KMS-11 (cell line): ENCODE results near the gene TKT.
"Not testable (repeated sequence)": the region's sequence is repeated elsewhere in the genome, so short reads cannot be mapped to it uniquely, and the experiment has no call there.

ENCODE experiments used
- H2AFZ ChIP-seq: fragments of 200-600 bp; sonication (generic); 2 replicates; pipeline ENCODE4 v1.6.1; 2016; ENCODE audit warnings: antibody characterized with exemption, mixed run types, low read depth
- H3K27ac ChIP-seq: fragments of 200-600 bp; sonication (generic); 2 replicates; pipeline ENCODE4 v1.6.1; 2016; ENCODE audit warnings: mild to moderate bottlenecking, mixed run types
- H3K27me3 ChIP-seq: fragments of 200-600 bp; sonication (generic); 2 replicates; pipeline ENCODE4 v1.6.1; 2017; ENCODE audit warnings: mild to moderate bottlenecking, low read depth, mixed run types, moderate library complexity; ENCODE audit not compliant: insufficient read depth
- H3K36me3 ChIP-seq: fragments of 200-600 bp; sonication (generic); 2 replicates; pipeline ENCODE4 v1.6.1; 2017; ENCODE audit warnings: mild to moderate bottlenecking, mixed run types; ENCODE audit not compliant: insufficient read depth
- H3K4me1 ChIP-seq: fragments of 200-600 bp; sonication (generic); 2 replicates; pipeline ENCODE4 v1.6.1; 2016; ENCODE audit warnings: mild to moderate bottlenecking, low read depth, mixed run types; ENCODE audit not compliant: poor library complexity, severe bottlenecking
- H3K4me2 ChIP-seq: fragments of 200-600 bp; sonication (generic); 2 replicates; pipeline ENCODE4 v1.7.0; 2016; ENCODE audit warnings: mild to moderate bottlenecking, mixed run types
- H3K4me3 ChIP-seq: fragments of 200-600 bp; sonication (generic); IDR thresholded peaks from 2 replicates; pipeline ENCODE4 v1.6.1; 2017; ENCODE audit warnings: low read depth, low read length, mixed read lengths; ENCODE audit not compliant: insufficient read depth
- H3K79me2 ChIP-seq: fragments of 200-600 bp; sonication (generic); 2 replicates; pipeline ENCODE4 v1.6.1; 2016; ENCODE audit warnings: low read depth, mixed run types; ENCODE audit not compliant: insufficient read depth
- H3K9ac ChIP-seq: fragments of 200-600 bp; sonication (generic); 2 replicates; pipeline ENCODE4 v1.6.1; 2016; ENCODE audit warnings: mild to moderate bottlenecking, mixed run types
- H4K20me1 ChIP-seq: fragments of 200-600 bp; sonication (generic); 2 replicates; pipeline ENCODE4 v1.6.1; 2016; ENCODE audit warnings: mild to moderate bottlenecking, mixed run types; ENCODE audit not compliant: insufficient read depth
- TF ChIP-seq, protein P1 (sequence below): fragments of 200-600 bp; sonication (generic); conservative IDR thresholded peaks from 2 replicates; pipeline ENCODE4 v1.6.1; 2017; ENCODE audit warnings: low read depth, mild to moderate bottlenecking, antibody characterized with exemption, low read length, moderate library complexity, mixed read lengths

Gene TKT

DNA sequence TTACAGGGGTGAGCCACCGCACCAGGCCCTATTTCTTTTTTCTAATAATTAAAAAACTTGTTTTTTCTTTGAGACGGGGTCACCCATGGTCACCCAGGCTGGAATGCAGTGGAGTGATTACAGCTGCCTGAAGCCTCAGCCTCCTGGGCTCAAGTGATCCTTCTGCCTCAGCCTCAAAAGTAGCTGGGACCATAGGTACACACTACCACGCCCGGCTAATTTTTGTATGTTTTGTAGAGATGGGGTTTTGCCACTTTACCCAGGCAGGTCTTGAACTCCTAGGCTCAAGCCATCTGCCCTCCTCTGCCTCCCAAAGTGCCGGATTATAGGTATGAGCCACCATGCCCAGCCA, 858 bp upstream of the TKT start:
- no peak overlapping the region for H3K27ac ChIP-seq
- peaks cover 16% of the 10 kb centered on the region for H4K20me1 ChIP-seq
- TF ChIP-seq, protein P1, sequence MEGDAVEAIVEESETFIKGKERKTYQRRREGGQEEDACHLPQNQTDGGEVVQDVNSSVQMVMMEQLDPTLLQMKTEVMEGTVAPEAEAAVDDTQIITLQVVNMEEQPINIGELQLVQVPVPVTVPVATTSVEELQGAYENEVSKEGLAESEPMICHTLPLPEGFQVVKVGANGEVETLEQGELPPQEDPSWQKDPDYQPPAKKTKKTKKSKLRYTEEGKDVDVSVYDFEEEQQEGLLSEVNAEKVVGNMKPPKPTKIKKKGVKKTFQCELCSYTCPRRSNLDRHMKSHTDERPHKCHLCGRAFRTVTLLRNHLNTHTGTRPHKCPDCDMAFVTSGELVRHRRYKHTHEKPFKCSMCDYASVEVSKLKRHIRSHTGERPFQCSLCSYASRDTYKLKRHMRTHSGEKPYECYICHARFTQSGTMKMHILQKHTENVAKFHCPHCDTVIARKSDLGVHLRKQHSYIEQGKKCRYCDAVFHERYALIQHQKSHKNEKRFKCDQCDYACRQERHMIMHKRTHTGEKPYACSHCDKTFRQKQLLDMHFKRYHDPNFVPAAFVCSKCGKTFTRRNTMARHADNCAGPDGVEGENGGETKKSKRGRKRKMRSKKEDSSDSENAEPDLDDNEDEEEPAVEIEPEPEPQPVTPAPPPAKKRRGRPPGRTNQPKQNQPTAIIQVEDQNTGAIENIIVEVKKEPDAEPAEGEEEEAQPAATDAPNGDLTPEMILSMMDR: no peak
- H3K4me2 ChIP-seq: no peak overlapping the region
- H3K4me3 ChIP-seq: no peak overlapping the region
- no peaks in the 10 kb centered on the region for H3K36me3 ChIP-seq
- no peaks in the 10 kb centered on the region for H3K27me3 ChIP-seq
- H3K4me1 ChIP-seq: peaks cover 32% of the 10 kb centered on the region
- H3K79me2 ChIP-seq: peaks cover 38% of the 10 kb centered on the region
- H3K9ac ChIP-seq: no peak overlapping the region
- H2AFZ ChIP-seq: no peak overlapping the region

DNA sequence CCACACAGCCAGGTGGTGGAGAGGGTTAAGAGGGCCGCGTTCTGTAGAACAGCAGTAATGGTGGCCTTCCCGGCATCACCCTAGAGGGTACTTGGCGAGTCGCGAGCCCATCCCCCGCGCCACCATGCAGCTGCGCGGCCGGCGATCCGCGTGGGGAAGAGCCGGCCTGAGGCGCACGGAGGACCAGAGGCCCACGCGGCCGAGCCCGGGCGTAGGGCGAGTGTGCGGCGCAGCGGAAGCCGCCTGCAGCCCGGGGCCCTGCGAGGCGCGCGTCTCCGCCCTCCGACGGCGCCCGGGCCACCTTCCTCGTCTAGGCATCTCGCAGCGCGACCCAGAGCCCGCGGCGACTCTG, 423 bp downstream of the TKT start:
- Histone ChIP-seq H3K27ac (peak overlapping the region; percentile 71), H4K20me1 (peaks cover 28% of the 10 kb centered on the region)

DNA sequence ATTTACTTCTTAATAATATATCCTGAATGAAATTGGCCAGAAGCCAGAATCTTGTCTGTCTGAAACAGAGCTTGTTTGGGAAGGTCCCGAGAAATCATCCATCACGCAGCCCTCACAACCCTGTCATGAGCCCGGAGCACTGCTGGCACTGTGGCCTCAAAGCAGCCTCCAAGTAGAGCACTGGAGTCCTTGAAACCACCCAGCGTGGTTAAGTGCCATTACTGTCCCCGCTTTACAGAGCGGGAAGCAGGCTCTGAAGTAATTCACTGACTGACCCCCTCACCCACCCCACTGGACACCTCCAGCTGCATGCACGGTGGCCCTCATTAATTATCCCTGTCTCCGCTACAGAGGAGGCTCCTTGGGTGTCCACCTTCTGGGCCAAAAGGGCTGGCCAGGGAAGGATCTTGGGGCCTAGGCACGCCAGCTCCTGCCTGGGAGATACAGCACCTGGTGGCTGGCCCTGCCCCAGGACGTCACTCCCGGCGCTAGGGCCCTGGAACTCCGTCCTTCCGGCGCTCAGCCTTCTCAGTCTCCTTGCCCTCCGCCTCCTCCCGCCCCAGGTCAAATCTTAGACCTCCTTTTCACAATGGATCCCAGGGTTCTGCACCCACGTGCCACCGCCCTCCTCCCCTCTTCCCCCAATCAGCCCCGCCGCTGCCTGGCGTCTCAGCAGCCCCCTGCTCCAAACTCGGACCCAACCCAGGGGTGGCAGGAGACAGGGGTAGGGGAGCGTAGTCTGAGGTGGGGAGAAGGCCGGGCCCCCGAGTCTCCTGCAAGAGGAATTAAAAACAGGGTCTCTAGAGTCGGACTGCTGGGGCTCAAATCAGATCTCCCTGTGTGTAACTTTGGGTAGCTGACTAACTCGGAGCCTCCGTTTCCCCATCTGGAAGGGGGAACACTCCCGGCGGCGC, 1.1 kb downstream of the TKT start:
- TF ChIP-seq, protein P1: no peak
- H3K4me2 ChIP-seq: peak overlapping the region; percentile 80
- peaks cover 50% of the 10 kb centered on the region for H3K4me1 ChIP-seq
- H3K79me2 ChIP-seq: peaks cover 58% of the 10 kb centered on the region
- peaks cover 34% of the 10 kb centered on the region for H4K20me1 ChIP-seq
- peak overlapping the region; percentile 90 for H3K9ac ChIP-seq
- H2AFZ ChIP-seq: no peak overlapping the region
- no peaks in the 10 kb centered on the region for H3K27me3 ChIP-seq
- peak overlapping the region; percentile 71 for H3K27ac ChIP-seq
- H3K36me3 ChIP-seq: no peaks in the 10 kb centered on the region
- H3K4me3 ChIP-seq: peak overlapping the region; percentile 56

More for the DNA sequence above, 423 bp downstream of the TKT start:
- H3K27me3 ChIP-seq: no peaks in the 10 kb centered on the region
- peak overlapping the region; percentile 22; the same call in 1 of the 2 replicates for H2AFZ ChIP-seq
- peak overlapping the region; percentile 56 for H3K4me3 ChIP-seq
- peaks cover 51% of the 10 kb centered on the region for H3K79me2 ChIP-seq
- peaks cover 45% of the 10 kb centered on the region for H3K4me1 ChIP-seq
- H3K4me2 ChIP-seq: peak overlapping the region; percentile 80
- H3K9ac ChIP-seq: peak overlapping the region; percentile 90
- TF ChIP-seq, protein P1: no peak
- H3K36me3 ChIP-seq: no peaks in the 10 kb centered on the region

DNA sequence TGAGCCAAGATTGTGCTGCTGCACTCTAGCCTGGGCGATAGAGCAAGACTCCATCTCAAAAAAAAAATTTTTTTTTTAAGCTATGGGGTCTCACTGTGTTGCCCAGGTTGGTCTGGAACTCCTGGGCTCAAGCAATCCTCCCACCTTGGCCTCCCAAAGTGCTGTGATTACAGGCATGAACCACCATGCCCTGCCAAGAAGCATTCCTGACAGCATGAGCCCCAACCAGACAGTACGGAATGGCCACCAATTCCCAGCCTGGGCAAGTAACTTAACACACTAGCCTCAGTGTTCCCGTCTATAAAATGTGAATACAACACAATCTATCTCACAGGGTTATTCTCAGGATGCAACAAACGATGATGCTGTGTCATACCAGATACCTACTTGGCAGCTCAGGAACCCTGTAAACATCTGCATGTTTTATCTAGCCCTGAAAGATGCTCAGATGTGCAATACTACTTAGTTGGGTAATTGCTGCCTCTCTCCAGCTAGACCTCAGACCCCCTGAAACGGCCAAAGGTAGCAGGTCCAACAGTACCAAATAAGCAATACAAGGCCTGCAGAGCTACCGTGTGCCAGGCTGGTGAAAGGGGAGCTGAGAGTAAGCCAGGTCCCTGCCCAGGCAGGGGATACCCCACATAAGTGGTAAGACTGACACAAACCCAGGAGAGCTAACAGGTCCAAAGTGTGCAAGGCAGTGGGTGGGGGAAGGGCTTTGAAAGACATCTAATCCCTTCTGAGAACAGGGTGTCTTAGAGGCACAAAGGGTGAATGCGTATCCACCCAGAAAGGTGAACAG, 1.9 kb downstream of the TKT start:
- Histone ChIP-seq H3K4me1 (peaks cover 50% of the 10 kb centered on the region), H3K27ac (peak overlapping the region; percentile 71; the same call in 1 of the 2 replicates), H3K27me3 (no peaks in the 10 kb centered on the region), H3K9ac (peak overlapping the region; percentile 90; the same call in 1 of the 2 replicates), H3K36me3 (no peaks in the 10 kb centered on the region), H3K4me3 (no peak overlapping the region), H2AFZ (no peak overlapping the region), H3K79me2 (peaks cover 66% of the 10 kb centered on the region), H4K20me1 (peaks cover 36% of the 10 kb centered on the region), H3K4me2 (peak overlapping the region; percentile 80)
- TF ChIP-seq, protein P1: no peak

DNA sequence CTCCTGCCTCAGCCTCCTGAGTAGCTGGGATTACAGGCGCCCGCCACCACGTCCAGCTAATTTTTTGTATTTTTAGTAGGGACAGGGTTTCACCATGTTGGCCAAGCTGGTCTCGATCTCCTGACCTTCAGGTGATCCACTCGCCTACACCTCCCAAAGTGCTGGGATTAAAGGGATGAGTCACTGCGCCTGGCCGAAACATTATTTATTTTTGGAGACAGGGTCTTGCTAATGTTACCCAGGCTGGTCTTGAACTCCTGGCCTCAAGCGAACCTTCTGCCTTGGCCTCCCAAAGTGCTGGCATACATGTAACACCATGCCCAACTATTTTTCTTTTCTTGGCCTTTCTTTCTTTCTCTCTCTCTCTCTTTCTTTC, 2.9 kb downstream of the TKT start:
- not testable (repeated sequence) for H3K36me3 ChIP-seq, H3K9ac ChIP-seq, H3K4me3 ChIP-seq, H2AFZ ChIP-seq, H3K27ac ChIP-seq, H3K27me3 ChIP-seq
- peaks cover 76% of the 10 kb centered on the region for H3K79me2 ChIP-seq
- peak overlapping the region; percentile 80; the same call in 1 of the 2 replicates for H3K4me2 ChIP-seq
- H3K4me1 ChIP-seq: peaks cover 50% of the 10 kb centered on the region
- H4K20me1 ChIP-seq: peaks cover 45% of the 10 kb centered on the region
